GM20431 (cell line): ENCODE results near the gene CYP26C1.
"Not testable (repeated sequence)": the region's sequence is repeated elsewhere in the genome, so short reads cannot be mapped to it uniquely, and the experiment has no call there.

Experiments used
- in situ Hi-C: fragments of 300-500 bp; cut with MseI, MboI; formaldehyde crosslinking; loops from one replicate; pipeline ENCODE4 v1.15.0; 2020; ENCODE audit warnings: low sequenced_read_pairs; ENCODE audit not compliant: unreplicated experiment

The CYP26C1 gene

DNA sequence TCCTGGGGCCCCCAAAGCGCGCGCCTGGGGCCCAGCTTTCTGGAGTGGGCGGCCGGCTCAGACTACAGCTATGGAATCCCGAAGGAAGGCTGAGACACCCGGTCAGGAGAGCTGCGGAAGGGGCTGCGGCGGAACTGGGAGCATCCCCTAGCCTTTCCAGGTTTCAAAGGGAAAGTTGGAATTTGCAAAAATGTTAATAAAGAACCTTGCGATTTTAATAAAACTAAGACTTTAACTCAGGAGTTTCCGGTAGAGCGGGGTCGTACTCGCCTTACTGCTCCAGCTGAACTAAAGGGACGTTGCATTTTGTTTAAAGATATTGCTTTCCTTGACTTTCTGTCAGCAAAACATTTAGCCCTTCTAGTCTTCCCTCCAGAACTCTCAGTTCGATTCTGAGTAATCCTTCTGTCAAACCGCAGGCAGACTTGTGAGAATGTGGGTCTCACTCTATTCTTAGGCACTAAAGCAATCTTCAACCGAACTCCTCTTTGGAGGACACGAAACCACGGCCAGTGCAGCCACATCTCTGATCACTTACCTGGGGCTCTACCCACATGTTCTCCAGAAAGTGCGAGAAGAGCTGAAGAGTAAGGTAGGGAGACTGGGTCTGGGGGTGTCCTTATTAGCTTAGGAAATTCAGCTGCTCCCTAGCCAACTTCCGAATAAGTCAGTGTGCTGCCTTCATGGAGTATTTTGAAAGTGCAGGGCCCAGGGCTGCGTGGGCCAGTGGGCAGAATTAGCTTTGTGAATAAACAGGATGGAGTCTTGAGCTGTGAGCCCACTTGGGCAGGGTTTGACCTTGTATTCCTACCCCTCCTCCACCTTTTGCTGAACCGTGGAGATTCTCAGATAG, 15.0 kb downstream of the CYP26C1 start:
- in situ Hi-C loops = no loop called here

DNA sequence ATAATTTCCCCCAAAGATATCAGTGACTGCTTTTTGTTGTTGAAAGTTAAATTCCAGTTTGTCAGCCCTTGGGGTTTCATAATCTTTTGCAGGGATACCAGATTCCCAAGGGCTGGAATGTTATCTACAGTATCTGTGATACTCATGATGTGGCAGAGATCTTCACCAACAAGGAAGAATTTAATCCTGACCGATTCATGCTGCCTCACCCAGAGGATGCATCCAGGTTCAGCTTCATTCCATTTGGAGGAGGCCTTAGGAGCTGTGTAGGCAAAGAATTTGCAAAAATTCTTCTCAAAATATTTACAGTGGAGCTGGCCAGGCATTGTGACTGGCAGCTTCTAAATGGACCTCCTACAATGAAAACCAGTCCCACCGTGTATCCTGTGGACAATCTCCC, 16.3 kb downstream of the CYP26C1 start:
- in situ Hi-C loops = no loop called here

DNA sequence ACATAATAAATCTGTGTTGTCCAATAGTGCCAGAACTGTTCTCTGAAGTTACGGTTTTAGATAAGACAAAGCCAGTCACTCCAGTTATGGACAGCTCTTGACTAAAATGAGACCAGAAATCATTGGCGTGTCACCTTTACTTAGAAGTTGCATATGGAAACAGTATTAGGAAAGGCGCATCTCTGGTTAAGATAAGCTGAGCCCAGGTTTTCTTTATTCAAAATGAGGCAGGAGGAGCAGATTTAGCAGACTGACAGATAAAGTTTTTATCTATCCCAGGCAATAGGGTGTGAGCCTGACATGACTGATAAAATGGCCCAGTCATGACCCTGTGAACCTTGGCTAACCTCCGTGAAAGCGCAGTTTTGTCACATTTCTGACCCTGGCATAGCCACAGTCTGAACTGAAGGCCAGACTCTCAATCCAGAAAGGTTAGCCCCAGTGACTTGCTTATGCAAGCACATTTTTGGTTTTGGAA, 17.3 kb downstream of the CYP26C1 start:
- in situ Hi-C loops = no loop called here

DNA sequence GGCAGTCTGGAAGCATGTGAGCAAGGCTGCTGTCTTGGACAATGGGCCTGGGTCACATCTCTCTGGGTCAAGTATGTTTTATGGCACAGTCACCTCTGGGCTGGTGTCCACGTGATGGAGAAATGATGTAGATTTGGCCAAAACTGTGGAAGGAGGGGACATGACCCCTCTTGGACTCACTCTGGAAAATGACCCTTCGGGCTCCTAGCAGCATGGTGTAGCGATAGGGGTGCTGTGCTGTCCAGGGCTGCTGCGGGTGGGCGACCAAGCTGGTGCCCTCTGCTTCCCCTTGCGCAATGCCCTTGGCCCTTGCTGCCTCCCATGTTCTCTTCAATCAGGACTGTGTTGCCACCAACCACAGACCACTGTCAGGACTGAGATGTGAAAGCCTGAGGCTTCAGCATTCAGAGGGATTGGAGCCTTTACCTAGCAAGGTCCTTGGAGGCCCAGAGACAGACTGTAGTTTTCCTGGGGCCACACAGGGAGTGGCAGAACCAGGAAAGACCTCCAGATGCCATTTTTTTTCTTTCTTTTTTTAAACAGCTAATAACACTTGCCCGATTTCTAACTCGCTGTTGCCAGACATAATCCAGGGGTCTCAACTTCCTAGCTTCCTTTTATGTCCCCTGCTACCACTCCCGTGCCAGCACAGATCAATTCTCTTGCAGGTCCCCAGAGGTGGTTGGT, 19.2 kb downstream of the CYP26C1 start:
- in situ Hi-C loops = no loop called here

GRCh38 chr10:93080350-93081046, 19.9 kb downstream of the CYP26C1 start:
- in situ Hi-C loops = no loop called here

DNA sequence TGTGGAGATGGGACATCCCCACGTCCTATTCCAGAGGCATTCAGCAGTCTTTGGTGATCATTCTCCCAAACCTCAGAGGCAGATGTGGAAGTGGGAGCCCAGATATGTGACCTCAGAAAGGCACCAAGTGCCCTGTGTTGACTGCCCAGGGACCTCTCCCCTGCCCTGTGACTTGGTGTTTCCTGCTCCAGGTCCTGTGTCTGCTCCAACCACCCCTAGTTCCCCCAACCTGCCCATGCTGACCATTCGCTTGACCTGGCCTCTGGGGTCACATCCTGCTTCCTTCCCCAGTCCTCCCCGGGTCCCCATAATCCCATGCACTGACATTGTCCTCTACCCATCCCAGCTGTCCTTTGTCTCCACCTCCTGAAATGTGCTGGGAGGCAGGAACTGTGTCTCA, 20.7 kb downstream of the CYP26C1 start:
- in situ Hi-C loops = no loop called here

GRCh38 chr10:93081834-93082233, 21.2 kb downstream of the CYP26C1 start:
- in situ Hi-C loops = no loop called here

- in situ Hi-C loops = no loop called here
Observed at GRCh38 chr10:93083743-93084539, 23.3 kb downstream of the CYP26C1 start.

- in situ Hi-C loops = no loop called here
Observed at GRCh38 chr10:93085272-93085859, 24.8 kb downstream of the CYP26C1 start.

DNA sequence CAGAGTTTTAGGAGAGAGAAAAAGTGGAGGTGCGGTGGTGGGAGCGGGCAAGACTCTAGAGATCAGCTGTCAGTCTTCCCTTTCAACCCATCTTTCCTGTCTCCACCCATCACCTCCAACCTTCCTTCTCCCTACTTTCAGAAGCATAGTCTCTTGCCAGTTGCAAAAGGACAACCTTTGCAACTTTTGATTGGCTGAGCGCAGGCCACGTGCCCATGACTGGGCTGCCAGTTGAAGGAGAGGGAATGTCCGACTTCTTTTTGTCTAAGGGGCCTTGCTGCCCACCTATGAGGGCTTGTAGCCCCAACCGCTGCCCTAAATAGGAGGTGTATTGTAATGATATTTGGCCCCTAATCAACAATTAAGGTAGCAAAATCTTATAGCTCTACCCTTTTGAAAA, 25.7 kb downstream of the CYP26C1 start:
- in situ Hi-C loops = no loop called here

- in situ Hi-C loops = no loop called here
Observed at GRCh38 chr10:93087846-93088245, 27.2 kb downstream of the CYP26C1 start.

DNA sequence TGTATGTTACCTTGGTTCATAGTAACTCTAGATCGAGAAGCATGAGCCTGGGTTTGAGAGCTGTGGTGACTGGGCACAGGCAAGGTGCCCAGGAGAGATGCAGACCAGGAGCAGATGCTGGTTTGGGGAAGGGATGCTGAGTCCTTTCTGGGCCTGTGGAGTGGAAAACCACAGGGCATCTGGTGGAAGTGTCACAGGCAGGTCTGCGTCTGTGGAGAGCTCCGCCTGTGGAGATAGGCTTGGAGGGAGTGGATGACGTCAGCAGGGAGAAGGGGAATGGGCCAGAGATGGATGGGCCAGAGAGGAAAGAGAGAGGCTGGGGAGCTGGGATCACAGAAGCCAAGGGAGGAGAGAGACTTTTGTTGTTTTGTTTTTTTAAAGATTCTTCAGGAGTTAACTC, 27.9 kb downstream of the CYP26C1 start:
- in situ Hi-C loops = no loop called here

- in situ Hi-C loops = no loop called here
Observed at GRCh38 chr10:93090619-93091018, 30.0 kb downstream of the CYP26C1 start.

GRCh38 chr10:93091960-93092359, 31.4 kb downstream of the CYP26C1 start:
- in situ Hi-C loops = no loop called here

DNA sequence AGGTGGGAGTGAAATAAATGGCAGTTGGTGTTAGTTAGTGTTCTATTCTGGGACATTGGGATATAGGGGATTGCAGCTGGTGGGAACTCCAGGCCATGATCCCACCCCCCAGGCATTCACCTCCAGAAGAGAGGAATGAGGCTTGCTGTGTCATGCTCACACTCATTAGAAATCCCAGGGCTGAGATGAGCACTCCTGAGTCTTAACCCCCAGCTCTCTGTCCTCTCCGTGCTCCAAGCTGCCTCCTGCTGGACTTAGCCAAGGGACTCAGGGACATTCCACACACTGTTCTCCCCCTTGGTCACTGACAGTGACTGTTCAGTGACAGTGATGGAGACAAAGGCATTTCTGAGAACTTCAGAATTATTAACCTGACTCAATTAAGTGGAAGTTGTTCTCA, 34.6 kb downstream of the CYP26C1 start:
- in situ Hi-C loops = no loop called here

- in situ Hi-C loops = no loop called here
Observed at GRCh38 chr10:93096901-93097300, 36.3 kb downstream of the CYP26C1 start.

GRCh38 chr10:93097386-93097785, 36.8 kb downstream of the CYP26C1 start:
- in situ Hi-C loops = no loop called here

DNA sequence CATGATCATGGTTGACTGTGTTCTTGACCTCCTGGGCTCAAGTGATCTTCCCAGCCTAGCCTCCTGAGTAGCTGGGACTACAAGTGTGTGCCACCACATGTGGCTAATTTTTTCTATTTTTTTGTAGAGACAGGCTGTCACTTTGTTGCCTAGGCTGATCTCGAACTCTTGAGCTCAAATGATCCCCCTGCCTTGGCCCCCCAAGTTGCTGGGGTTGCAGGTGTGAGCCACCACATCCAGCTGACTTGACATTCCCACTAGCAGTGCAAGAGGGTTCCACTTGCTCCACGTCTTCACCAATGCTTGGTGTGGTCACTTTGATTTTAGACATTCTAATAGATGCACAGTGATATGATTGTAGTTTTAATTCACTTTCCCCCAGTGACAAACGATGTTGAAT, 38.2 kb downstream of the CYP26C1 start:
- in situ Hi-C loops = no loop called here

DNA sequence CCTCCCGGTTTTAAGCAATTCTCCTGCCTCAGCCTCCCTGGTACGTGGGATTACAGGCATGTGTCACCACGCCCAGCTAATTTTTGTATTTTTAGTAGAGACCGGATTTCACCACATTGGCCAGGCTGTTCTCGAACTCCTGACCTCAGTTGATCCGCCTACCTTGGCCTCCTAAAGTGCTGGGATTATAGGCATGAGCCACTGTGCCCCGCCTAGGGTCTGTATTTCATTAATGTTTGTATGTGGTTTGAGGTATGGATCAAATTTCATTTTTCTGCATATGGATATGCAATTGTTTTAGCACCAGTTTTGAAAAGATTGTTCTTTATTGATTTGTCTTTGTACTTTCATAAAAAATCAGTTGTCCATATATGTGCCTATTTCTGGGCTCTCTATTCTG, 39.1 kb downstream of the CYP26C1 start:
- in situ Hi-C loops = no loop called here

- in situ Hi-C loops = not testable (repeated sequence)
Observed at GRCh38 chr10:93101148-93101547, 40.5 kb downstream of the CYP26C1 start.
